Endothelial cell of hepatic sinusoid (primary cell): ENCODE data around the gene KCNC3.

Source experiments
- in situ Hi-C: cut with HindIII; loops from 2 replicates; pipeline ENCODE4 v1.10.0; 2017; ENCODE audit warnings: low sequenced_read_pairs

The KCNC3 gene

DNA sequence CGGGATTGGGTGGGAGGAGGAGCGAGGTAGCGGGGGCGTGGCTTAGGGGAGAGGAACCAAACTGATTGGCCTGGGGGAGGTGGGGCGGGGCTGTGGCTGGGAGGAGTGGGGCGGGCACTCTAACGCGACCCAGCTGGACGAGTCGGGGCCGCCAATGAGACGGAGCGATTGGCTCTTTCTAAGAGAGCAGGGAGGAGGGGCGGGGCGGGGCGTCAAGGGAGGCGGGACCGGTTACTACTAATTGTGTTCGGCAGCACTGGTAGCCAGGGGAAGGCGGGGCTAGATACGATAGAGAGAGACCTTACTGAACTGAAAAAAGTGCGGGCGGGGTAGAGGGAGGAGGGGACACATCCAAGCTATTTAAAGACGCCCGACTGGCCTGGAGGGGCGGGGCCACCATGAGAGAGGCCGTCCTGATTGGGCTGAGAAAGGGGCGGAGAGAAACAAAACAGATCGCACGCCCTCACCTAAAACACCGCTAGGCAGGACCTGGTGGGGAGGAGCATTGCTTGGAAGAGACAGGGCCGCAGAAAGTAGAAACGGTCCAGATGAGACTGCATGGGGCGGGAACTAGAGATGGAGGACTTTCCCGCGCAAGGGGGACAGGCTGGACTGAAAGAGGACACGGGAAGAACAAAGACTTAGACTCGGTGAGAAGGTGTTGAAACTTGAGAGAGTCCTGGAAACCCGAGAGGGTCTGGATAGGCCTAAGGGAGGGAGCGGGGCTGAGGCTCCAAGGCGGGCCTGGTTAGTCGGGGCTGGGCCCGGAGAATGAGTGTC is at the start of gene KCNC3:
KCNC3 (minus strand) TSS at position 232 of the 780 bp plus-strand sequence. CDS start 295 bp downstream, outside the sequence.
- in situ Hi-C loops: no loop called here

DNA sequence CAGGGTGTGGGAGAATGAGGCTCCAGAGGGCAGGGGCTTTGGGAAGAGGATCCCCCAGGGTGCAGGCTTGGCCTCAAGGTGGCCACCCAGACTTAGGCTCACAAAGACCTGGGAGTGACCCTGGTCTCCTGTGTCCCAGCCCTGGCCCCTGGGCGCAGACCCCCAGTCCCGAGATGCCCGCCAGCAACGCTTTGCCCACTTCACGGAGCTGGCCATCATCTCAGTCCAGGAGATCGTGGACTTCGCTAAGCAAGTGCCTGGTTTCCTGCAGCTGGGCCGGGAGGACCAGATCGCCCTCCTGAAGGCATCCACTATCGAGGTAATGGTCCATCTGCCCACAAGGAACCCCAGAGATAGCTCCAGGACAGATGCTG is 49.7 kb upstream of the KCNC3 start:
- in situ Hi-C loops: no loop called here

DNA sequence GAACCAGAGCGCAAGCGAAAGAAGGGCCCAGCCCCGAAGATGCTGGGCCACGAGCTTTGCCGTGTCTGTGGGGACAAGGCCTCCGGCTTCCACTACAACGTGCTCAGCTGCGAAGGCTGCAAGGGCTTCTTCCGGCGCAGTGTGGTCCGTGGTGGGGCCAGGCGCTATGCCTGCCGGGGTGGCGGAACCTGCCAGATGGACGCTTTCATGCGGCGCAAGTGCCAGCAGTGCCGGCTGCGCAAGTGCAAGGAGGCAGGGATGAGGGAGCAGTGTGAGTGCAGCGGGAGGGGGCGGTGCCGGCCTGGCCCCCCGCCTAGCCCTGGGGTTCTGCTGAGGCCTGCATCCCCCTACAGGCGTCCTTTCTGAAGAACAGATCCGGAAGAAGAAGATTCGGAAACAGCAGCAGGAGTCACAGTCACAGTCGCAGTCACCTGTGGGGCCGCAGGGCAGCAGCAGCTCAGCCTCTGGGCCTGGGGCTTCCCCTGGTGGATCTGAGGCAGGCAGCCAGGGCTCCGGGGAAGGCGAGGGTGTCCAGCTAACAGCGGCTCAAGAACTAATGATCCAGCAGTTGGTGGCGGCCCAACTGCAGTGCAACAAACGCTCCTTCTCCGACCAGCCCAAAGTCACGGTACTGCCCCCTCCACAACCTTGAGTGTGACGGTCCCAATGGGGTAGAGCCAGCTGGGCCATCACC is 49.1 kb upstream of the KCNC3 start:
- in situ Hi-C loops: no loop called here

DNA sequence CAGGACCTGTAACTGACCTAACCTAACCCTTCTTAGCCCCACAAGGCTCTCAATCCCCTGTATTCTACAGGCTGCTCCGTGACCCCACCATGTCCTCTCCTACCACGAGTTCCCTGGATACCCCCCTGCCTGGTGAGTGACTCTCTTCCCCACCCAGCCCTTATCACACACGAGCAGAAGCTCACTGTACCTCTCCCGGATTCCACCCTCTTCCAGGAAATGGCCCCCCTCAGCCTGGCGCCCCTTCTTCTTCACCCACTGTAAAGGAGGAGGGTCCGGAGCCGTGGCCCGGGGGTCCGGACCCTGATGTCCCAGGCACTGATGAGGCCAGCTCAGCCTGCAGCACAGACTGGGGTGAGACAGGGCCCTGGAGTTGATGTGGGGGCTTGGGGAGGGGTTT is 48.3 kb upstream of the KCNC3 start:
- in situ Hi-C loops: no loop called here

DNA sequence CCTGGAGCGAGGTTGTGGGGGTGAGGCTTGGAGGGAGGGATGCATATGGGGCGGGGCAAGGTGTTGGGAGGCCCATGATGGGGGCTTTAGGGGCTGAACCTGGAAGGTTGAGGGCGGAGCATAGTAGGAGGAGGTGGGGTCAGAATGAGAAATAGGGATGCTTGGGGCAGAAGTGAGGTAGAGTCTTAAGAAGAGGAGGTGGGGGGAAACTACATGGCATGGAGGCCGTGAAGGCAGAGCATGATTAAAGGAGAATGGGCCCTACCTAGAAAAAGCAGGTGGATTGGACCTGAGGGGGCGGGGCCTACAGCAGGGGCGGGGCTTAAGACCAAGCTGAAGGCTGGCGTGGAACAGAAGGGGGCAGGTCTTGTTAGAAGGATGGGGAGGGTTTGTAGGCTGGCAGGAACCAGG is 47.9 kb upstream of the KCNC3 start:
- in situ Hi-C loops: no loop called here

DNA sequence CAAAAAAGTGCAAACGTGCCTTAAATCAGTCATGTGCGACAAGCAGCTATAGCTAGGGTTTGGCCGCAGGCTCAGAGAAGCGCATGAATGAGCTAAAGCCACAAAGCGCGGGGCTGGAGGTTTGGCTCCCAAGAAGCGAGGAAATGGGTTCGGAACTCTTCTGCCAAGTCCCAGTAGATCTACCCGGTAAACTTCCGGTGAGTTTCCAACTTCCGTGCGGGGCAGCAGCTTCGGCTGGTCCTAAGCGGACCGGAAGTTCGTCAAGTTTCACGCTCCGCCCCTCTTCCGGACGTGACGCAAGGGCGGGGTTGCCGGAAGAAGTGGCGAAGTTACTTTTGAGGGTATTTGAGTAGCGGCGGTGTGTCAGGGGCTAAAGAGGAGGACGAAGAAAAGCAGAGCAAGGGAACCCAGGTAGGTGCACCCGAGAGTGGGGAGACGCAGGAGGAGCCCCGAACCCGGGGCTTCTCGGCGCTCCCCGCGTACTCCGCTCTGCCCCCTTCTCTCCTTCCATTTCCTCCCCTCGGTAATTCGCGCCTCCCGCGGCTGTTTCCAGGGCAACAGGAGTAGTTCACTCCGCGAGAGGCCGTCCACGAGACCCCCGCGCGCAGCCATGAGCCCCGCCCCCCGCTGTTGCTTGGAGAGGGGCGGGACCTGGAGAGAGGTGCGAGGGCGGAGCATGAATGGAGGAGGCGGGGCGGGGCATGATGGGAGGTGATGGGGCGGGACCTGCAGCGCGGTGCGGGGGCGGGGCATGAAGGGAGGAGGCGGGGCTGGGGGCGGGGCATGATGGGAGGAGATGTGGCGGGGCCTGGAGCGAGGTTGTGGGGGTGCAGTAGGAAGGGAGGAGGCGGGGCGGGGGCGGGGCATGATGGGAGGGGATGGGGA is 47.2 kb upstream of the KCNC3 start, which contains the start of gene NR1H2:
NR1H2 (plus strand) TSS at position 292 of the 885 bp plus-strand sequence. CDS start 1,149 bp downstream, outside the sequence.
- in situ Hi-C loops: no loop called here

DNA sequence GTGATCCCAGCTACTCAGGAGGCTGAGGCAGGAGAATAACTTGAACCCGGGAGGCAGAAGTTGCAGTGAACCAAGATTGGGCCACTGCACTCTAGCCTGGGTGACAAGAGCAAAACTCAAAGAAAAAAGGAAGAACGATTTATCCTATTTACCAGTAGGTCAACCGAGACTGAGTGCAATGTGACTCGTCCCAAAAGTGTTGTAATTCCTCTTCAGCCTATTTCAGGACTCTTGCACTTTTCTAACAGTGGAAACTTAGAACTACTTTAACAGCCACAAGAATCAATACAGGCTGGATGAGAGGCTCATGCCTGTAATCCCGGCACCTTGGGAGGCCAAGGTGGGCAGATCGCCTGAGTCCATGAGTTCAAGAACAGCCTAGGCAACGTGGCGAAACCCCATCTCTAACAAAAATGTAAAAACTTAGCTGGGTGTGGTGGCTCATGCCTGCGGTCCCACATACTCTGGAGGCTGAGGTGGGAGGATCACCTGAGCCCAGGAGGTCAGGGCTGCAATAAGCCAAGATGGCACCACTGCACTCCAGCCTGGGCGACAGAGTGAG is 42.8 kb upstream of the KCNC3 start:
- in situ Hi-C loops: no loop called here

DNA sequence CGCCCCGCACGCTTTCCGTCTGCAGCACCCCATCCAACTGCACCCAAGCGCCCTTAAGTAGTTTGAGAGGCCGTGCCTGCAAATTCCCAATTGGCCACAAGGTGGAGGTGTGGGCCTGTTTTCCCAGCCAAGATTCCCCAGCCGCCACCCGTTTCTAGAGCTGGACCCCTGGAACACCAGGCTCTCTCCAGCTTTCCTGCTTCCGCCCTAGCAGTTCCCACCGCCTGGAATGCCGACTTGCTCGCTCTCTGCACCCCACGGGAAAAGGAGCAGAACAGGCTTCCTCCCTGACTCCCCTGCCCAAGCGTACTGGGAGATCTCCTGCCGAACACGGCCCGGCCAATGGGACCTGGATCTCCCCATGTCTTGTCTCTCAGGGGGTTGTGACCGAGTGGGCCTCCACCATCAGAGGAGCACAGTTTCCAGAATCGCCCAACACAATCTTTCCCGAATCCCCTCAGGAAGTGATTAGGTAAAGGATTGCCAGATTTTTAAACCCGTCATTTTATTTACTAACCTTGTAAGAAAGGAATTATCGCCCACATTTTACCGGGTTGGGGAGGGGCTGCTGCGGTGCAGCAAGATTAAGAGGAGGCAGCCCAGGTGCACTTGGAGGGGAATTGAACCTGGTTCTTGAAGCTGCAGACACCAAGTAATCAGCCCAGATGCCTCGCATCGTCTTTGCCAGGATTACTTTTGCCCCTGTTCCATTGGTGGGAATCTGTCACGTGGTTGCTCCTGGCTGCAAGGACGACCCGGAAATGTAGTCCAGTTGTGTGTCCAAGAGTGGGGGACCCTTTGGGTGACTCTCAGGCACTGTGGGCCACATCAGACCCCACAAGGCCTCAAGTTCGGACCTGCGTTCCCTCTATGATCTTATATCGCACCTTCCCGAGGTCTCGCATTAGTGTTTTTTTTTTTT is 39.7 kb upstream of the KCNC3 start:
- in situ Hi-C loops: no loop called here

DNA sequence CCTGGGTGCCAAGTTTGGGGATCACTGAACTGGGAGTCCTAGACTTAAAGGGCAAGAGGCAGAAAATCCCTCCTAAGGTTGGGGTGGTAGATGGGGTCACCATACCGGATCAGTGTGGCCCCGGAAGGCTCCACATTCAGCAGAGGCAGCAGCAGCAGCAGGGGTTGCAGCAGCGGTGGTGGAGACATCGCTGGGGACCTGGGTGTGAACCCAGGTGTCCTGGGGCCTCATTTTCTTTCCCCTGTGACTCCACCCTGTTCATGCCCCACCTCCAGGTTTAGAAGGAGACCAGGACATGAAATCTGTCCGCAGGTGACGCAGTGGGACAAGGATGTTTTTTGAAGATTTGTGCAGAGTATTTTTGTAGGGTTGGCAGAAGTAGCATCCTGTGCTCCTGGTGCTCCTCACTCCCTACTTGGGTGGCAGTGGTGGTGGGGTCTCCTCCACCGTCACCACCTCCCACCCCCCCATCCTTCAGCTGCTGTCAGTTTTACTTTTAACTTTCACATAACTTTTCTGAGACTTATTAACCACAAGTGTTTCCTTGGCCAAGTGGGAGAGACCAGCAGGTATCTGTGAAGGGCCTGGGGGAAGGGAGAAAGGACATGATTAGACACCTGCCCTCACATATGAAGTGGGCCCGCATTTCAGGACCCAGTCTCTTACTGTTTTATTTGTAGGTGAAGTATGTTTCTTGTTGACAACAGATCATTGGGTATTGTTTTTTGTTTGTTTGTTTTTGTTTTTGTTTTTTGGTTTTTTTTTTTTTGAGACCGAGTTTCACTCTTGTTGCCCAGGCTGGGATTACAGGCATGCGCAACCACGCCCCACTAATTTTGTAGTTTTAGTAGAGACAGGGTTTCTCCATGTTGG is 36.5 kb upstream of the KCNC3 start, which contains the start of gene NAPSA:
NAPSA (minus strand) TSS at position 206 of the 873 bp plus-strand sequence; CDS start at position 188, 18 bp downstream.
- in situ Hi-C loops: no loop called here

DNA sequence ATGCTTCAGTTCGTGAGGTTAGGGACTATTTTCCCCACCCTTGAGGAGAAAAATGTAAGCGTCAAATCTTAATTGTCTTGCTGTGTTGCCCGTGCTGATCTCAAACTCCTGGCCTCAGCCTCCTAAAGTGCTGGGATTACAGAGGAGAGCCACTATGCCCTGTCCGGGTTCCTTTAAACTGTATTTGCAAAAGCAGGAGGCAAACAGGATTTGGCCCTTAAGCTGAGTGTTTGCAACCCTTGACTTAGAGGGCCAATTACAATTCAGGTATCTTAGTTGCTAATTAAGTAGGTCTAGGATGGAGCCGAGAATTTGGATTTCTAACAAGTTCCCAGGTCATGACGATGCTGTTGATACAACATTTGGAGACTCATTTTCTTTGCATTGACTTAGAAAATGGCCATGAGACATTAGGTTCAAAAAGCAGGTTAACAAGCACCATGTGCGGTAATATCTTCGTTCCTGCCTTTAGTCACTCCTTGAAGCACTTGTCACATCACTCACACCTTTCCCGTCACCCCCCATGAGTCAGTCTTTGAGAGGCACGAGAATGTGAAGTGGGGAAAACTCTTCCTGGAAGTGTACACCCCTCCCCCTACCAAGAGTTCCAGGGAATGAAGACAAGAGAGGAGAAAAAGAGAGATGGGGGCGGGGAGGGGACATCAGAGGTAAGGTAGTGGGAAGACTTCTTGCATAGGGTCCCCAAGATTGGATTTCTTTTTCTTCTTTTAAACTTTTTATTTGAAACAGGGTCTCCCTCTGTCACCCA is 33.7 kb upstream of the KCNC3 start:
- in situ Hi-C loops: no loop called here

DNA sequence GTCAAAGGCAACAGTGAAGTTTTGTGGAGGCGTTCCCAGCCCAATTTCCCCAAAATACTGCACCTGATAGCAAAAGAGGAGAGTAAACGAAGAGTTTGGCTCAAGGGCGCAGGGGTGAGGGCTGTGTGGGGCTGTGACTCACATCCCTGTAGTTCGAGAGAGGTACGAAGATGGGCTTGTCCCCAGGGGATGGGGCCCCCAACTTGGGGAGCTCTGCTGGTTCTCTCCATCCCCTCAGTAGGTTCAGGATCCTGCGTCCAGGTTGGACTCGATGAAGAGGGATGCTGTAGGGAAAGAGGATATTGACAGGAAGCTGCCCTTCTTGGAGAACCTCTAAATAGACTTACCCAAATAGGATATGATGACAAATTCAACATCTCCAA is 32.8 kb upstream of the KCNC3 start:
- in situ Hi-C loops: no loop called here

DNA sequence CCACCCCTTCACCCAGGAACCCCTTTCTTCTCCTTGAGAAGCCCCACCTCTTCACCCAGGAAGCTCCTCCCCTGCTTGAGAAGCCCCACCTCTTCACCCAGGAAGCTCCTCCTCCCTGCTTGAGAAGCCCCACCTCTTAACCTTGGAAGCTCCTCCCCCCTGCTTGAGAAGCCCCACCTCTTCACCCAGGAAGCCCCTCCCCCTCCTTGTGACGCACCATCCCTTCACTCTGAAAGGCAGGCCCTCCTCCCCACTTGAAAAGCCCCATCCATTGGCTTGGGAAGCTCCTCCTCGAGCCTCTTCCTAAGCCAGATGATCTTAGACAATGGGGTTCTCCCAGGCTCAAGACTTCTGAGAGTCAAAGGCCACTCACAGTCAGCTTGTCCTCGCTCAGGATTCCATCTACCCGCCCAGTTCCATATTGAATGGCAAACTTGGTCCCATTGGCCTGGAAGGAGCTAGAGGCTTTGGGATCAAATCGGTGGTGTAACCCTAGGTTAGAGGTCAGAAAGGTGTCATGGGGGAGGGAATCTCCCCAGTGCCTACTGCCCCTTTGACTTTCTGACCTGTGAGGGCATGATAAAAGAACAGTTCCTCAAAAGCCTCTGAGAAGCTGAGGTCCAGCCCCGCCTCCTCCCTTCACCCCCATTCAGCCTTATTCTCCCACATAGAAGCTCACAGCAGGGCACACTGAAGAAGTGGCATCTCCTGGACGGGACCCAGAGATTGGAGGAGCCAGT is 32.3 kb upstream of the KCNC3 start:
- in situ Hi-C loops: no loop called here

DNA sequence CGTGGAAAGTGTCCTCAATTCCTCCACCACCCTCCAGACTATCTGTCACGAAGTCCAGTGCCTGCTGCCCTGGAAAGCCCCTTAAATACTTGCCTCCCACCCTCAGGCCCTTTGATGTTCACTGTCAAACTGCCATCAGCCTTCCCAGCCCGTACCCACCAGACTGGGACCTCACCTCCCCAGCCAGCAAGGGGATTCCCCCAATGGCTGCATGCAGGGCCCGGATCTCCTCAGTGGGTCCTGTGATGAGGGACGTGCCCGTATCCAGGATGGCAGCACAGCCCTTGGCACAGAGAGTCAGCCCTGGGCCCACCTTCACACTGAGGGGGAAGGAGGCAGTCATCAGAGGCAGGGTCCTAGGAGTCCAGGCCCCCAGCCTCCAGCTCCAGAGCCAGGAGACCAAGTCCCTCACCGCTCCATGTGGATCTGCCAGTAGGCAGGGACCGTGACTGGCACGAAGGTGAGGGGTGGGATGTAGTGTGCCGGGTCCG is 30.2 kb upstream of the KCNC3 start:
- in situ Hi-C loops: loop anchor here (10.0 kb wide), 1 partner anchor 115 kb away; the partner anchor contains the start of genes EMC10 and GARIN5A

DNA sequence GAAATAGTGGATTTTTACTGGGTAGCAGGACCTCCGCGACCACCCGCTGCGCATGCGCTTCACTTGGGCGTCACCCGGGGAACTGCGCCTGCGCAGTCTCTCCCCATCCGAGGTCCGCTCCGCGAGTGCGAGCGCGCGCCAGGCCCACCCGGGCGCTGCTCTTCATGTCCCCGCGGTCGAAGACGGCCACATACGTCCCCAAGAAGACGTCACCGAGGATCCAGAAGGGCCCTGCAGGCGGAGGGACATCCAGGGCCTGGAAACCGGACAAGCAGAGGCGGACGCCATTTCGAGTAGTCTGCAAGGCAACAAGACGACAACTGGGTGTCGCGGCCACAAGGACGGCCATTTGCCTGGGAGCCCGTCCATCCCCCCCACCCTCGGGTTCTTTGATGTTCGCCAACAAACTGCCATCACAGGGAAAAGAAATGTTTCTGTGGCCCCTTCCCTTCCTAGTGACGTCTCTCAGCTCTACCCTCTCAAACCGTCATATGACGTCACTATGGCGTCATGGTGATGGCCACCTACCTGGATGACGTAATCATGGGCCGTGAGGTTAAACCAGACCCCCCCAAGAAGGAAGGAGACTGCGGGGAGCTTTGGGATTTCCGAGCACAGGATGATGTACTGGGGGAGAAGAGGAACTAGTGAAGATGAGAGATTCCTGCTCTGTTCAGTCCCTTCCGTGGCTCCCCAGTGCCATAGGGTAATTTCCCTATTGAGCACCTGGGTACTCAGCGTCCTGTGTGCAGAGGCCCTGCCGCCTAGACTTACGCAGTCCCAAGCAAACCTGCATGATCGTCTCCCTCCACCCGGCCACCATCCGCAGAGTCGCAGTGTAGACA is 29.5 kb upstream of the KCNC3 start:
- in situ Hi-C loops: loop anchor here (10.0 kb wide), 1 partner anchor 116 kb away; the partner anchor contains the start of genes EMC10 and GARIN5A

DNA sequence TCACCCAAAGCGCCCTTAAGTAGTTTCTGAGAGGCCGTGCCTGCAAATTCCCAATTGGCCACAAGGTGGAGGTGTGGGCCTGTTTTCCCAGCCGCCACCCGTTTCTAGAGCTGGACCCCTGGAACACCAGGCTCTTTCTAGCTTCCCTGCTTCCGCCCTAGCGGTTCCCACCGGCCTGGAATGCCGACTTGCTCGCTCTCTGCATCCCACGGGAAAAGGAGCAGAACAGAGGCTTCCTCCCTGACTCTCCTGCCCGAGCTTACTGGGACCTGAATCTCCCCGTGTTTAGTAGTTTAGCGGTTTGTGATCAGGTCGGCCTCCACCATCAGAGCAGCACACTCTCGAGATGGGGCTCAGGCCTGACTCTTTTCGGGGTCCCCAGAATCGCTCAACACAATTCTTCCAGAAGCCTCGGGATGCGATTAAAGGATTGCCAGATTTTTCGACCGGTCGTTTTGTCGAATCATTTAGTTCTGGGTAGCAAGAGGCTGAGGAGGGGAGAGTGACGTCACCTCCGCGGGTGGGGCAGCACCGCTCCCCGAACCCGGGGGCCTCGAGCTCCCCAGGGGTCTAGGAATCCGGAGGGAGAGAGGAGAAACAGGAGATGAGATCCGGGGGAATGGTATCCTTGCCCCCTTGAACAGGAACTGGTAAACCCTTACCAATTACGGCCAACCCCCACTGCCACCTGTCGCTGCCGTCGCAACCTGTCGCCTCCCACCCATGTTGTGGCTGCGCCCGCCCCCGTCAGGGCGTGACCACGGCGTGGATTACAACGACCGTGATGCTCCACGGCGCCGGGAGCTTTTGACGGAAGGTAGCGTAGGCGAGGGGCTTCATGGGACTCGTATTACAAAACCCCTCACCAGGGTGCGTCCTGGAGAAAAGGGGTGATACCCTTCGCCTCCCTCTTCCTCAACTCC is 28.3 kb upstream of the KCNC3 start:
- in situ Hi-C loops: loop anchor here (10.0 kb wide), 1 partner anchor 117 kb away; the partner anchor contains the start of genes EMC10 and GARIN5A
